Left hindlimb (tissue), 1 donor: ENCODE measurements around the gene B3GNT9.

Source experiments
- DNase-seq: peaks from one replicate; pipeline ENCODE4 v3.0.0-alpha.2; 2018

B3GNT9 gene

DNA sequence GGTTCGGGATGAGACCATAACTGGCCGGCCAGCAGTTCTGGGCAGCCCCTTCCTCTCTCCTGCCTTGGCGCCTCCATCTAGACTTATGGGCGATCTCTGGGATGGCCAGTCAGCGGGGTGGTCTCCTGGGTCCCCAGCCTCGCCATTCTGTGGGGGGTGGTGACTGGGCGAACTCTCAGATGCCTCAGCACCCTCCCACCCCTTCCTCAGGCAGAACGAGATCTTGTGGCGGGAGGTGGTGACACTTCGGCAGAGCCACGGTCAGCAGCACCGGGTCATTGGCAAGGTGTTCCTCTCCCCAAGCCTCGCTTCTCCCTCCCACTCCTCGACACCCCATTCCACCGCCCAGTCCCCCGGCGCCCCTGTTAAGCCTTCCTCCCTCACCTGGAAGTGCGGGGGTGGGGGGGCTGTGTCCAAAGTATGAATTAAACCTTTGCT lies 15.3 kb upstream of the B3GNT9 start:
- DNase-seq = no peak

DNA sequence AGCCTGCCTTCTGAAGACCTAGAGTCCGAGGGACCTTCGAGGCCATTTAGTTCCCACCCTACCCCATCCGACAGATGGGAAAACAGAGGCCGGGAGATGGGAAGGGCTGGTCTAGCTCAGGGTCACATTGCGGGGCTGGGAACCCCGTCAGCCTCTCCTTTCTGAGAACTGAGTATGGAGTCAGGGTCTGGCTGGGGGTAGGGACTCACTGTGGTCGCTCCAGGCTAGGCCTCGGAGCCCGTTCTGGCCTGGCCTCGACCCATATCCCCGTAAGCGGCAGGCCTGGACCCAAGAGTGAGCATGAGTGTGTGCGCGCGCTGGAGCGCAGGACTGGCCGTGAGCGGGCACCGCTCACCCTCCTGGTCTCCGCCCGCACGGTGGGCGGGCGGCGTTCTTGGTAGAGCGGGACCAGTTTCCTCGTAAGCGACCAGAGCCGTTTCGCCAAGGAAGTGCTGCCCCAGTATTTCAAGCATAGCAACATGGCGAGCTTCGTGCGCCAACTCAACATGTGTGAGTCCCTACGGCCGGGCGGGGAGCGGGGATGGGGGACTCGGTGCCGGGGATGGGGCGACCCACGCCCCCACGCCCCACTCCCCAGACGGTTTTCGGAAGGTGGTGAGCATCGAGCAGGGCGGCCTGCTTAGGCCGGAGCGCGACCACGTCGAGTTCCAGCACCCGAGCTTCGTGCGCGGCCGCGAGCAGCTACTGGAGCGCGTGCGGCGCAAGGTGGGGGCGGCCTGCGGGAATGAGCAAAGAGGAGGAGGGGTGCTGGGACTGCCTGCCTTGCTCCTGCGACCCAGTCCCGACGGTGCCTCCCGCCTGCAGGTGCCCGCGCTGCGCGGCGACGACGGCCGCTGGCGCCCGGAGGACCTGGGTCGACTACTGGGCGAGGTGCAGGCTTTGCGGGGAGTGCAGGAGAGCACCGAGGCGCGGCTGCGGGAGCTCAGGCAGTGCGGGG lies 14.6 kb upstream of the B3GNT9 start:
- no peak for DNase-seq

DNA sequence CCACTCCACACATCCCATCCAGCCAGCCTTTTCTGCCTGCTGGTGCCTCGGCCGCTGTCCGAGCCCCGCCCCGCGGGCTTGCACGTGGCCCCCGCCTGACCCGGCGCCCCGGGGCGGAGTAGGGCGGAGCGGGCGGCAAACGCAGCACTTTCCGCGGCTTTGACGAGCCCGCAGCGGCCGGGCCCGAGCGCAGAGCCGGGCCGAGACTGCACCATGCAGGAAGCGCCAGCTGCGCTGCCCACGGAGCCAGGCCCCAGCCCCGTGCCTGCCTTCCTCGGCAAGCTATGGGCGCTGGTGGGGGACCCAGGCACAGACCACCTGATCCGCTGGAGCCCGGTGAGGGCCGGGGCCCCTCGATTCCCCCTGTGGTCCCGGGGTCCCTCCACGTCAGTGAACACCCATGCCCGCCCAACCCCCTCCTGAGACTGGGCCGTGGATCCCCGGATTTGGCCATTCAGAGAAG lies 13.8 kb upstream of the B3GNT9 start, which contains the start of gene HSF4:
Gene HSF4 (plus strand): TSS at position 147 of the 463 bp plus-strand sequence. CDS start 67 bp downstream, at position 214.
- no peak for DNase-seq

DNA sequence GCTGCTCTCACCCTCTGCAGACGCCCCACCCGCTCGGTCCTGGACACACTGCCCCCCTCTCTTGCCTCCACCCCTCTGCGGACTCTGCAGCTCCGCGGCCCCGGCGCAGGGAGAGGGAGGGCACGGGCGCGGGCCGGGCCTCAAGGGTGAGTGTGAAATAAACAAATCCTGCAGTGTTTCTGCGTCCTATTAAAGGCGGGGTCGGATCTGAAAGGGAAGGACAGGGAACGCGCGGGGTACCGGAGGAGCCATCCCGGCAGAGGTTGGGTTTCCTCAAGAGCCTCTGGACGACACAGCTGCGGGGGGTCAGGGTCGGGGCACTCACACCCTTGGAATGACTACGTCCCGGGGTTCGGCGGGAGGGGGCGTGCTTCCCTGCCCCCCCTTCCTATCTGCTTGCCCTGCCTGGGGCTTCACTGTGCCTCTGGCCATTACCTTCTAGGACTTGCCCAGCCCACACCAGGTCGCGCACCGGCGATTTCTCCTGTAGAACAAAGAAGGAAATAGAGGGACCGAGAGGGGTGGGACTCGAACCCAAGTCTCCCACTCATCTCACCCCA lies 13.3 kb upstream of the B3GNT9 start:
- DNase-seq = no peak

DNA sequence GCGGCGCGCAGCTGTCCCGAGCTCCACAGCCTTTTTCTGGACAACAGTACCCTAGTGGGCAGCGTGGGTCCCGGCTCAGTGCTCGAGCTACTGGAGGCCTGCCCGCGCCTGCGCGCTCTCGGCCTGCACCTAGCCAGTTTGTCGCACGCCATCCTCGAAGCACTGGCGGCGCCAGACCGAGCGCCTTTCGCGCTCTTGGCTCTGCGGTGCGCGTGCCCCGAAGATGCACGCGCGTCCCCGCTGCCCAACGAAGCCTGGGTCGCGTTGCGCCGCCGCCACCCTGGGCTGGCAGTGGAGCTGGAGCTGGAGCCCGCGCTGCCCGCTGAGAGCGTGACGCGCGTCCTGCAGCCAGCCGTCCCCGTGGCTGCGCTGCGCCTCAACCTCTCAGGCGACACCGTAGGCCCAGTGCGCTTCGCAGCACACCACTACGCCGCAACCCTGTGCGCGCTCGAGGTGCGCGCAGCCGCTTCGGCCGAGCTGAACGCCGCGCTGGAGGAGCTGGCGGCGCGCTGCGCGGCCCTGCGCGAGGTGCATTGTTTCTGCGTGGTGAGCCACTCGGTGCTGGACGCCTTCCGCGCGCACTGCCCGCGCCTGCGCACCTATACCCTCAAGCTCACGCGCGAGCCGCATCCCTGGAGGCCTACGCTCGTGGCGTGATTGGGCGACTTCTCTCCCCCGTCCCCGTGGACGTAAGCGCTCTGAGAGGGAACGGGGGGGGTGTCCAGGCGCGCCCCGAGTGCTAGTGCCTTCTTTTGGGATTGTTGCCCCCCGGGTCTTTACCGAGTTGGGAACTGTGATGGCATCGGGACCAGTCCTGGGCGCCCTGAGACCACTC lies 12.6 kb upstream of the B3GNT9 start:
- DNase-seq = peak; percentile 46

DNA sequence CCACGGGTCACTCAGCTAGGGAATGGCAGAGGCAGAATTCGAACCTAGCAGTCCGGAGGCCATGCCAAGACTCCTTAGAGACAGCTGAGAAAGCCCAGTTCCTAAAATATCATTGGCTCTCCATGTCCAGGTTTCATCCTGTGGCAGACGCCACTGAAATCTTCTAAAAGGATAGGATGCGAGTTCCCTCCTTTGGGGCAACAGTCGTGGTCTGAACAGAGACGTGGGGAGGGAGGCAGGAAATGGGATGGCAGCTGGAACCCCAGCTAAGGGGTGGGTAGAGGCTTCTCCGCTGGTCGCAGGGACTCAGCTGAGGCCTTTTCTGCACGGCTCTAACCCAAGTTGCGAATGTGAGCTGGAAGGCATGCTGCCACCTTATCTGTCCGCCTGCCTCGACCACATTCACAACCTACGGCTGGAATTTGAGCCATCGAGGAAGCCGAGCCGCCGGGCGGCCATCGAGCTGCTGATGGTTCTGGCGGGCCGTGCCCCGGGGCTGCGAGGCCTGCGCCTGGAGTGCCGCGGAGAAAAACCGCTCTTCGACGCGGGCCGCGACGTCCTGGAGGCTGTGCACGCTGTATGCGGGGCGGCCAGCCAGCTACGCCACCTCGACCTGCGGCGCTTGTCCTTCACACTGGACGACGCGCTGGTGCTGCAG lies 11.8 kb upstream of the B3GNT9 start:
- DNase-seq = no peak

DNA sequence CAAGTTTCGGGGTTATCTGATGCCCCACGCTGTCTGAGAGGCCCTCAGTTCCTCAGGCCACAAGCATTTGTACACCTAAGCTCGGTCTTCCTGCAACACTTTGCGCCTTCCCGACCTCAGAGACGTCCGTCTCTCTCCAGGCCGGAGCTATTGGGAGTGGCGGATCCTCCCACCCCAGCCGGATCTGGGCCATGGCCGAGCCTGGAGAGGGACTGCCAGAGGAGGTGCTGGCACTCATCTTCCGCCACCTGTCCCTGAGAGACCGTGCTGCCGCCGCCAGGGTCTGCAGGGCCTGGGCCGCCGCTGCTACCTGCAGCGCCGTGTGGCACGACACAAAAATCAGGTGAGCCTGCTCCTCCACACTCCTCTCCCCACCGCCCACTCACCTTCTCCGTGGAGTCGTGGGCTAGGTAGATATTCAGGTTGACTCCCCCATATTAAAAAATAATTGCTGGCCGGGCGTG lies 10.8 kb upstream of the B3GNT9 start:
- no peak for DNase-seq

DNA sequence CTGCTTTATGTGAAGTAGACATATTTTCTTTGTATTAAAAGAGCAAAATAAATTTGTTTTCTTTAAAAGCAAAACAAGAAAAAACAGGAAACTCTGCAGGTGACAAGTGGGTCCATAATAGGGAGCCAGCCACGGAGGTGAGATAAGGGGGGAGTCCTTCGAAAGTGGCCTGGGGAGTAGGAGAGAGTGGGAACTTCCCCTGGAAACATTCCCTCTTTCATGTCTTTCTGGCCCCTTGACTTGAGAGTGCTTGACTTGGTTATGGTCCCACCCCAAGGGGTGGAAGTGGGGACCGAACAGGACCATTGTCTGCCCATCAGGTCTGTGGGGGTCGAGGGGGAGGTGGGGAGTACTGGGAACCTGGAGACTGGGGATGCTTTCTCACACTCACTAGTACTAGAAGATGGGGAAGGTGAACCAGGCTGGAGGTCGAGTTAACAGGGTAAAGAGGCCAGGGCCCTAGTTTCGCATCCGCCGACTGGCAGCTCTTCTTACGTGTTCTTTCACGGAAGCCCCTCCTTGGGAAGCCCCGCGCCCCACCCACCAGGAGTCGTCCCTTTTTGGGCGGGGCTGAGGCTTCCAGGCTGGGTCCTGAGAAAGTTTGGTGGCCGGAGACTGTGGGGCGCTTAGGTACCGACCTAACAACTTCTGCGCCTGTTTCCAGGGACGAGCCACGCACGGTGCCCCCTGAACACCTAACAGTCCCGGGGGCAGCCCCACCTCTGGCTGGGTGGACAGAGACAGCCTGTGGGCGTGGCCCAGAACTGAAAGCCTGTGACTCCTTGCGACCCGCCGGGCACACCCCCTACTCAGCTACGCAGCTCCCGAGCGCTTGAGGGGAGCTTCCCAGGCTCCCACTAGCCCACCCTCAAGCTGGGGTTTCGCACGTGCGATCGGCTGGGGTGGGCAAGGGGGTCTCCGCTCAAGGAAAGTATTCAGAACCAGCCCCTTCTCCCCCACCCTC lies 8.1 kb upstream of the B3GNT9 start:
- DNase-seq = peak; percentile 40

DNA sequence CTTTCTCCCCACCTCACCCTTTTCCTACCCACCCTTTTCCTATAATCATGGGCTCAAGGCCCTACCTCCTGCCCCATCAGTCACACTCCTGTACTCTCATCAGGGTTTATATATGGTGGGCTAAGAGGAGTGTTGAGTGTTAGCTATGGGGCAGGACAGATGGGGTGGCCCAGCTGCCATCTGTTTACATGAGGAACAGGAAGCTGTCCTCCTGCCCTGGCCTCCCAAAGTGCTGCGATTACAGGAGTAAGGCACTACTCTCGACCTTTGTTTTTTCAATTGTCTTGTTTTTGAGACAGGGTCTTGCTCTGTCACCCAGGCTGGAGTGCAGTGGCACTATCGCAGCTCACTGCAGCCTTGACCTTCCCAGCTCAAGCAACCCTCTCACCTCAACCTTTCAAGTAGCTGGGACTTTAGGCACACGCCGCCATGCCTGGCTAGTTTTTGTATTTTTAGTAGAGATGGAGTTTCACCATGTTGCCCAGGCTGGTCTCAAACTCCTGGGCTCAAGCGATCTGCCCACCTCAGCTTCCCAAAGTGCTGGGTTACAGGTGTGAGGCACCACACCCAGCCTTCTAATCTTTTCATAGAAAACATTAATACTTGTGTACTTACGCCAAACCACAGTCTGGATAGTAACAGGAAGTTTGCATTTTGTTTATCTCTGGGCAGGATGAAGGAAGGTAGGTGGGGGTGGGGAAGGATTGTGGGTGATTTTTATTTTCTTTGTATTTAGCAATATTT lies 7.3 kb upstream of the B3GNT9 start:
- no peak for DNase-seq

DNA sequence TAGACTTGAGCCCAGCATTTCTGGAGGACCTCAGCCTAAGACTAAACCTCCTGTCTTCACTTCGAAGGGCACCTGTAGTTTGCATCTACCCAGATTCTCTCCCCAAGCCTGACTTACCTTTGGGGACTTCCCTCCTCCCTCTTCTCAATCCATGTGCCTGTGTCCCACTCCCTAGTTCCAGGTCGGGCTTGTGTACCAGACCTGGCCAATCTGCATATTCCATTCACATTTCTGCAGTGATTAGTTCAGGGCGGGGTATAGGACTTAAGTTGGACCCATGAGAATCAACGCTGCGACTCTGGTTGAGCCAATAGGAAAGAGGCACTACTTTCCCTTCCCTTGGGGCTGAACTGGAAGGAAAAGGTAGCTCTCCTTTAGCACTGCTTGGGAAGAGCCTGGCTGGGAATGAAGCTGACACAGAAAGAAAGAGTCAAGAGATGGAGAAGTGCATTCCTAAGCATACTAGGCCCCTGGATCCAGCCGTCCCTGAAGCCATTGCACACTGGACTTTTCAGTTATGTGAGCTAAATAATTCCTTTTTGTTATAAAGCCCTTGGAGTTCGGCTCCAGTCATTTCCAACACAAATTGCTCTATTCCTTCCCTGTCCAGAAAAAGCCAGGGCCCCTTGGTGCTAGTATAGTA lies 6.4 kb upstream of the B3GNT9 start:
- no peak for DNase-seq

DNA sequence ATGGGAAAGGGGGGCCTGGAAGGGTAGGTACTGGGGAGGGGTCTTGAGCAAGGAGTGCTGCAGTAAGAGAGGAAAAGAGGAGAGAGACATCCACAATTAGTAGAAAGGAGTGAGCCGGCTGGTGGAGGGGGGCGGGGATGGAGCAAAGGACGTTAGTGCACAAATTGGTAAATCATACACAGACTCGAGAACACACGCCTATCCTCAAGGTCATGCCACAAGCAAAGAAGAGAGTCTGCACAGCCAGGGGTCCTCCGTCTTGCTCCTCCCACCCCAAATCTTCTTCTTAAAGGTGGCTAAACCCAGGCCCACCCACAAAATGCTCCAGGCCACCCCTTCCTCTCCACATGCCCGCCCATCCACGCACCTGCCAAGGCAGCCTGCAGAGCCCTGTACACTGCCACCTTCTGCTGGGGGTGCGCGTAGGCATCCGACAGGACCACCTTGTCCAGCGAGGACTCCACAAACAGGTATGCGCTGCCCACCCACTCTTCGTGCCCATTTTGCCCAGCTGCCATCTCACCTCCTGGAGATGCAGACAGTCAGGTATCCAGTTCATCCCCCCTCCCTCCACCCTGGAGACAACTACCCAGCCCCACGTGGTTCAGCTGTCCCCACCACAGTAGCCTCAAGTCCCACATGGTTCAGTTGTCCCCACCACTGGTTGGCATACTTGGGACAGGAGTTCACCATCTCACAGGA lies 5.5 kb upstream of the B3GNT9 start:
- DNase-seq = no peak

DNA sequence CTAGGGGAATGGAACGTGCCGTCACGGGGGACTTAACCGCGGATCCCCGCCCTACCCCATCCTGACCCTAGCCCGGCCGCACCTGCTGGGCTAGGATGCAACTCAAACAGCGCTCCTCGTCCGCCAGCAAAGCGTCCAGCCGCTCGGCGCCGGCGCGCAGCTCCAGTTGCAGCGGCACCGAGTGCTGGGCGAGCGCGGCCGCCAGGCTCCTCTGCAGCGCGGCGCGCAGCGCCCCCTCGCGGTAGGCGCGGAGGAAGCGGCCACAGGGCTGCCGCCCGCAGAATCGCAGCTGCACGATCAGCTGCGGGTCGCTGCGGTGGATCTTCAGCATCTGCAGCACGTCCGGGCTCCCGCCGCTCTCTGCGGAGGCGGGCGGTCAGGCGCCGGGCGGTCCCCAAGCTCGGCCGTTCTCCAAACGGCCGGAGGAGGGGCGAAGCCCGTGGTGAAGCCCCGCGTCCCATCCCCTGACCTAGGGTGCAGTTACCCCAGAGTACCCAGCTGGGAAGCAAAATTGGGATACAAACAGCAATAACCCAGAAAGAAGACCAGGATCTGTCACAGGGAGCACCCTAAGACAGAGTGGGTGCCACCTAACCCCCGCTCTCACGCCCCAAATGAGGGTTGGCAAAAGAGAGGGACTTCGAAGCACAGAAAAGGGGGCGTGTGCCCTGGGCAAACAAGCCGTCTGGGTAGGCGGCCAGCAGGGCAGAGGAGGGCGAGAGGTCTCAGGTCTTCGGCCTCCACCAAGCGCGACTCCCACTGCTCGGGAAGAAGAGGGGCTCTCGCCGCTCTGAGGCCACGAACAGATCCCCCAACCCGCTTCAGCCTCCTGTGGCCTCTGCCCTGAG lies 4.7 kb upstream of the B3GNT9 start:
- DNase-seq = peak; percentile 76

DNA sequence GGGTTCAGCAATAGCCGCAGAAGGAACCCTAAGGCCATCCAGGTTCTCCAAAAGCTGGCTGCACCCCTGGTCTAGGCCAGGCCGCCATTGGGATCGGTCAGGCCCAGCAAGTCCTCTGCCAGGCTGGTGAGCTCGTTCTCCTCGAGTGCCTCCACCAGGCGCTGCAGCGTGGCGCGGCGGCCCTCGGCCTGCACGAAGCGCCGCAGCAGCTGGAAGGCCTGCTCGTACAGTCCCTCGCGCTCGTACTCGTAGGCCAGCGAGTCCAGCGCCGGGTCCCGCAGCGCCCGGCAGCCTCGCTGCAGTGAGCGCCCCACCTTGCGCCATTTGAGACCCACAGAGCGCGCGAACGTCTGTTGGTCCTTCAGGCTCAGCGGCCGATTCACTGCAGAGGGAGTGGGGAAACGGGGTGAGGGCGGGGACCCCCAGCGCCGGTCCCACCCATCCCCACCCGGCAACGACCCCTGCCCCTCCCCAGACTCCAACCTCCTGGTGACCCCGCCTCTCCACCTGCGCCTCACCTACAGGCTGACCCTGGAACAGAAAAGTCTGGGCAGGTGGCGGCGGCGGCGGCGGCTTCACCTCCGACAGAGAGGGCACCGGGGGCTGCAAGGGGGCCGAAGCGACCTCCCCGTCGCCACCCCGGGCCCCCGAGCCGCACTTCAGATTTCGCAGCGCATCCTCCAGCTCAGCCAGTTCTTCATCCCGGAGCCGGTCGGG lies 3.9 kb upstream of the B3GNT9 start:
- no peak for DNase-seq

DNA sequence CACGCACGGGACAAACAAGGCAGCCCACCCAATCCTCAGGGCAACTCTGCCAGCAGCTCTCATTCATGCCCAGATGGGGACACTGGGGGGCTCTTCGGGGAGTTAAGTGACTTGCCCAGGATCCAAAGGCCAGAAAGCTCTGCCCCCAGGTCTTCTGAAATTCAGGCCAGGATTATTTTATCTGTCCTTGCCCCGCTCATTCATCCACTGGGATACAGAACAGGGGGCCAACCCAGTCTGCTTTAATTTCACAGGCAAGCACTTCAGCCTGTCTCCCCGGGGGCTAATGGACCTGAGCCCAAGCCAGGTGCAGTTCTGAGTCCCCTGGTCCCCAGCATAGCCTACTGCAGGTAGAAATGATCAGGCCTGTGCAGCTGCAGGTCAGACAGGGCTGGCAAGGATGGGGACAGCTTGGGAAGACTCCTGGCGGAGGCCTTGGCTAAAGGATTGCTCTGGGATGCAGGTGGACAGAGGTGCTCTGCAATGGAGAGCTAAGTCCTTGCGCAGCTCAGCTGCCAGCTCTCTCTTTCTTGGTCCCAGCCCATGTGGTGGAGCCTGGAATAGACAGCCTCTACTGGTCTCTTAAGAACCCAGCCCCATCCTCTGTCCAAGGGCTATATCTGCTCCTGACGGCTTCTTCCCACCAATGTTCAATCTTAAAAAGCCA lies 766 bp upstream of the B3GNT9 start:
- DNase-seq = no peak

DNA sequence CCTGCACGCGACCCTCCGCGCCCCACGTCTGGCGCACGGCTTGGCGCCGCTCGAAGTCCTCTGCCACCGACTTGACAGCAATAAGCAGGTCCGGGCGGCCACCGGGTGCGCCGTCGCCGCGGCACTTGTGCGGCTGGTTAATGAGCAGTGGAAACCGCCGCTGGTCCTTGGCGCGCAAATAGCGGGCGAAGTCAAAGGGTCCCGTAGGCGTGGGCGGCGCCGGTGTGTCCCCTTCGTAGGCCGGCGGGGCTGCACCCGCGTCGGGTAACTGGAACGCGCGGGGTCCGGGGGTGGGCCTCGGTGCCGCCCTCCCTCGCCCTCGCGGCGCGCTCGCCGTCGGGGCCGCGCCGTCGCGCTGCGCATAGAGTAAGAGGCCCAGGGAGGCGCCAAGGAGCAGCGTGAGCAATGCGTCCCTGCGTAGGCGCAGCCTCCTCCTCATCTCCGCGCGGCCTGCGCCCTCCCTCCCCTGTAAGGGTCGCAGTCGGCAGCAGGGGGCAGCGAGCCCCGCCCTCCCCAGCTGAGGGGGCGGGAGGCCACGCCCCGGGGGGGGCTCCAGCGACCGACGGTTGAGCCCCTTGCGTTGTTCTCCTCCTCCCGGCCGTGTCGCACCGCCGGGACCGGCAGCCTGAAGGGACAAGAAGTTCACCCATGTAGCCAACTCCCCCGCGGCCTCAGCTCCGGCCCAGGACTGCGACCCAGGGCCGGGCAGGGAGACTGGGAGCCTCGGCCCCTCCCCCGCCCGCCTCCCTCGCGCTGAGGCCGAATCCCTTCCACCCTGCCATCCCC lies 558 bp downstream of the B3GNT9 start:
- peak; percentile 86 for DNase-seq
